SK-N-MC (cell line): ENCODE results near the gene DDX5.

Source experiments
- DNase-seq: peaks from one replicate; pipeline ENCODE4 v3.0.0-alpha.2; 2011; ENCODE audit warnings: low read depth, low spot score
- H3K27ac ChIP-seq: fragments of 200-600 bp; sonication (generic); 2 replicates; pipeline ENCODE4 v1.5.1; 2016; ENCODE audit warnings: mixed run types
- H3K36me3 ChIP-seq: fragments of 200-600 bp; sonication (generic); 2 replicates; pipeline ENCODE4 v1.6.1; 2017; ENCODE audit warnings: antibody characterized with exemption, low read length, mixed read lengths; ENCODE audit not compliant: insufficient read depth
- H3K4me3 ChIP-seq: fragments of 200-600 bp; sonication (generic); 2 replicates; pipeline ENCODE4 v1.5.1; 2016
- H3K9ac ChIP-seq: fragments of 200-600 bp; sonication (generic); 2 replicates; pipeline ENCODE4 v1.8.0; 2017; ENCODE audit warnings: mixed run types, mixed read lengths; ENCODE audit not compliant: insufficient read length
- H3K9me3 ChIP-seq: fragments of 200-600 bp; sonication (generic); 2 replicates; pipeline ENCODE4 v1.6.1; 2017; ENCODE audit warnings: low read depth, mild to moderate bottlenecking, antibody characterized with exemption, low read length, moderate library complexity, mixed read lengths
- EZH2 ChIP-seq: fragments of 200-600 bp; sonication (generic); IDR thresholded peaks from one replicate; pipeline ENCODE4 v1.6.1; 2017; ENCODE audit warnings: antibody characterized with exemption
- FOXP2 ChIP-seq: optimal IDR thresholded peaks from 2 replicates; pipeline ENCODE3; 2011; ENCODE audit warnings: mild to moderate bottlenecking, moderate library complexity; ENCODE audit not compliant: insufficient read depth; ENCODE audit errors: extremely low read length, control extremely low read depth
- POLR2AphosphoS5 ChIP-seq: IDR thresholded peaks from 2 replicates; pipeline ENCODE4 v1.6.1; 2012; ENCODE audit warnings: mild to moderate bottlenecking, low read depth, low read length, borderline replicate concordance

The DDX5 gene

GRCh38 chr17:64494121-64494520 is 12.0 kb downstream of the DDX5 start:
- TF ChIP-seq FOXP2 (no peak), EZH2 (no peak), POLR2AphosphoS5 (no peak)
- H3K27ac ChIP-seq, result 0 out of 2 replicates have a peak overlapping the region, but pooled peaks have one; percentile 40
- DNase-seq, result no peak
- peak overlapping the region; percentile 19; the same call in 1 of the 2 replicates for H3K4me3 ChIP-seq
- no peaks in the 10 kb centered on the region for H3K9me3 ChIP-seq
- peaks cover 54% of the 10 kb centered on the region for H3K36me3 ChIP-seq
- H3K9ac ChIP-seq, result no peak overlapping the region

GRCh38 chr17:64492481-64493109 is 13.5 kb downstream of the DDX5 start:
- Histone ChIP-seq H3K36me3 (peaks cover 40% of the 10 kb centered on the region), H3K27ac (peak overlapping the region; percentile 14; the same call in 1 of the 2 replicates), H3K4me3 (no peak overlapping the region)

GRCh38 chr17:64491994-64492393 is 14.1 kb downstream of the DDX5 start:
- Histone ChIP-seq H3K36me3 (peaks cover 42% of the 10 kb centered on the region), H3K4me3 (no peak overlapping the region), H3K9me3 (no peaks in the 10 kb centered on the region), H3K27ac (peak overlapping the region; percentile 14; the same call in 1 of the 2 replicates), H3K9ac (no peak overlapping the region)
- no peak for DNase-seq
- TF ChIP-seq EZH2 (no peak), POLR2AphosphoS5 (no peak), FOXP2 (no peak)

More at GRCh38 chr17:64492481-64493109, 13.5 kb downstream of the DDX5 start:
- no peaks in the 10 kb centered on the region for H3K9me3 ChIP-seq
- no peak for DNase-seq
- H3K9ac ChIP-seq, result no peak overlapping the region
- TF ChIP-seq EZH2 (no peak), FOXP2 (no peak), POLR2AphosphoS5 (no peak)

DNA sequence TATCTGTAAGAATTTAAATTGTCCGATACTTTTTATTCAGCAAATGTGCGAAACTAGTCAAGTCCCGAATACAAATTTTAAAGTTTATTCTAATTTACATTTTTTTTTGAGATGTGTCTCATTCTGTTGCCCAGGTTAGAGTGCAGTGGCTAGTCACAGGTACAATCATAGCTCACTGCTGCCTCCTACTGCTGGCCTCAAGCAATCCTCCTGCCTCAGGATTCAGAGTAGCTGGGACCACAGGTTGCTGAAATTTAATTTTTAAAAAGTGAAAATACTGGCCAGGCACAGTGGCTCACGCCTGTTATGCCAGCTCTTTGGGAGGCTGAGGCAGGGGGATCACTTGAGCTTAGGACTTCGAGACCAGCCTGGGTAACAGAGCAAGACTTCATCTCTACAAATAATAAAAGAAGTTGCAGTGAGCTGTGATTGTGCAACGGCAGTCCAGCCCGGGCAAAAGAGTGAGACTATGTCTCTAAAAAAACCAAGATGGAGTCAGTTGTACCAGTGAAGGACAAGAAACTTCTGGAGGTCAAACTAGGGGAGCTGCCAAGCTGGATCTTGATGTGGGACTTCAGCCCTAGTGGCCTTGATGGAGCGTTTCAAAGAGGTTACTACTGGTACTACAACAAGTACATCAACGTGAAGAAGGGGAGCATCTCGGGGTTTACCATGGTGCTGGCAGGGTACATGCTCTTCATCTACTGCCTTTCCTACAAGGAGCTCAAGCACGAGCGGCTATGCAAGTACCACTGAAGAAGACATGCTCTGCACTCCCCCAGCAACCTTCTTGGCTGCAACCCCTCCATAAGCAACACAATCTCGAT is 14.8 kb downstream of the DDX5 start:
- DNase-seq, result no peak
- Histone ChIP-seq H3K4me3 (no peak overlapping the region), H3K9ac (no peak overlapping the region), H3K36me3 (peaks cover 44% of the 10 kb centered on the region), H3K27ac (no peak overlapping the region), H3K9me3 (no peaks in the 10 kb centered on the region)
- no peak for TF ChIP-seq FOXP2

DNA sequence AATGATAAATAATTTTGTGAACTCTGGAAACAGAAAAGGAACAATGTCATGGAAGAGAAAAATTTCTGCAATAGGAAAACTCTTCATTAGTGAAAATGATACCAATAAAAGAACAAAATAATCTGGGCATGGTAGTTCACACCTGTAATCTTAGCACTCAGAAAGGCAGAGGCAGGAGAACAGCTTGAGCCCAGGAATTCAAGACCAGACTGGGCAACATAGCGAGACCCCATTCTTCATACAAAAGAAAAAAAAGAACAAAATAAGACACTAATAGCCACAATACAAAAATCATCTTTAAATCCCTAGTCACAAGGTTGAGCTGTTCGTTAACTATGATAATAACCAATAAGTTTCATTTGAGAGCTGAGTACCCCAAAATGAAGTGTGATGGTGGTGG is 17.8 kb downstream of the DDX5 start:
- H3K4me3 ChIP-seq, result no peak overlapping the region
- DNase-seq, result no peak
- H3K9ac ChIP-seq, result no peak overlapping the region
- H3K9me3 ChIP-seq, result no peaks in the 10 kb centered on the region
- H3K27ac ChIP-seq, result no peak overlapping the region
- no peak for TF ChIP-seq FOXP2
- no peak for TF ChIP-seq EZH2
- TF ChIP-seq POLR2AphosphoS5, result no peak
- H3K36me3 ChIP-seq, result peaks cover 68% of the 10 kb centered on the region

DNA sequence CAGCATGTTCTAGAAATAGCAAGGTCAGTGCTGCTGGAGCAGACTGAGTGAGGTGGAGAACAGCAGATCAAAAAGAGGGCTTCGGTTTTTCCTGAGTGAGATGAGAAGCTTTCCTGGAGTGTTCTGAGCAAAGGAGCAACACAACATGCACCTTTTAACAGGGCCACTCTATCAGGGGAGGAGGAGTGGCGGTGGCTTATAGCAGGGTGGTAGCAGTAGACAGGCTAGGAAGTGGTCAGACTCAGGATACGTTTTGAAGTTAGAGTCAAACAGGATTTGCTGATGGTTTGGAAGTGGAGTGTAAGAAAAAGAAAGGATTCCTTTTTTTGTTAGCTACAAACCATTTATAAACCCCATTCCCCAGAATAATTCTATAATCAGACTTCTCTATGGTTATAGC is 21.7 kb downstream of the DDX5 start:
- Histone ChIP-seq H3K9ac (no peak overlapping the region), H3K9me3 (no peaks in the 10 kb centered on the region), H3K4me3 (no peak overlapping the region), H3K27ac (no peak overlapping the region), H3K36me3 (peaks cover 55% of the 10 kb centered on the region)
- DNase-seq, result no peak
- TF ChIP-seq POLR2AphosphoS5 (no peak), FOXP2 (no peak), EZH2 (no peak)

DNA sequence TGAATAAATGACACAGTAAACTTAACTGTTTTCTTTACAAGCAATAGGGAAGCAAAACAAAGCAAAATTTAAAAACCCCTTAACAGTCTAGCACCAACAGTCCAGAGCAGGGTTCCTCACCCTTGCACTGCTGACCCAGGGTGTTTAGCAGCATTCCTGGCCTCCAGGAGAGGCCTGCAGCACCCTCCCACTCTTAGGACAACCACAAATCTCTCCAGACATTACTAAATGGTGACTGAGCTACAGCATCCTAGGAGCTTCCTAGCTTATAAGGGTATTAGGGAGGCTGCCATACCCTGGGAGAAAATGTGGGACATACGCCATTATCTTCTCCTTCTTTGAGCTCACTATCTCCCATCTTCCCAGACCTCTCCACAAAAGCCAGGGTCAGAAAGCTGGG is 25.1 kb downstream of the DDX5 start:
- Histone ChIP-seq H3K9ac (no peak overlapping the region), H3K27ac (no peak overlapping the region), H3K9me3 (no peaks in the 10 kb centered on the region), H3K36me3 (peaks cover 60% of the 10 kb centered on the region), H3K4me3 (no peak overlapping the region)
- DNase-seq, result no peak
- TF ChIP-seq FOXP2 (no peak), POLR2AphosphoS5 (no peak), EZH2 (no peak)

- Histone ChIP-seq H3K36me3 (peaks cover 34% of the 10 kb centered on the region), H3K27ac (0 out of 2 replicates have a peak overlapping the region, but pooled peaks have one; percentile 40), H3K4me3 (no peak overlapping the region), H3K9me3 (no peaks in the 10 kb centered on the region), H3K9ac (no peak overlapping the region)
- TF ChIP-seq FOXP2 (no peak), POLR2AphosphoS5 (no peak), EZH2 (no peak)
- DNase-seq, result no peak
These were observed 28.2 kb downstream of the DDX5 start for GRCh38 chr17:64477849-64478248.
